H1 (cell line): Measurements from ENCODE around the gene SENP3.
A peak's percentile ranks its signal among the peaks of the same experiment; 100 is the strongest.

Experiments
- CREB1 ChIP-seq: IDR thresholded peaks from 2 replicates; pipeline ENCODE4 v1.6.1; 2012; ENCODE audit warnings: inconsistent platforms
- CTCF ChIP-seq, 3 experiments: IDR thresholded peaks; 1 replicate in 2 of 3; 2 replicates in 1 of 3; pipeline versions ENCODE4 v1.5.1 to v1.6.1; 2011; ENCODE audit warnings: low read length in 3 of 3, mild to moderate bottlenecking in 3 of 3, inconsistent platforms in 2 of 3, low read depth in 1 of 3, moderate library complexity in 1 of 3; ENCODE audit not compliant: insufficient read depth in 1 of 3; ENCODE audit errors: control extremely low read depth in 1 of 3
- POLR2AphosphoS5 ChIP-seq: IDR thresholded peaks from 2 replicates; pipeline ENCODE4 v1.6.1; 2011; ENCODE audit warnings: low read depth, low read length
- POU5F1 ChIP-seq: IDR thresholded peaks from 2 replicates; pipeline ENCODE4 v1.6.1; 2011; ENCODE audit warnings: low read depth, mild to moderate bottlenecking, low read length, moderate library complexity
- TAF1 ChIP-seq: IDR thresholded peaks from 2 replicates; pipeline ENCODE4 v1.6.1; 2011; ENCODE audit warnings: mild to moderate bottlenecking, low read depth, low read length
- ZNF274 ChIP-seq: IDR thresholded peaks from 2 replicates; pipeline ENCODE4 v1.7.0; 2012; ENCODE audit warnings: low read length, borderline replicate concordance; ENCODE audit errors: extremely low read depth

- TF ChIP-seq POLR2AphosphoS5 (peak; percentile 39; the same call in 1 of the 2 replicates), ZNF274 (no peak), CTCF (IDR thresholded peaks at IDR 0.05; ENCODE audit: control extremely low read depth in 1 of 3, insufficient read depth in 1 of 3, low read depth in 1 of 3, low read length in 3 of 3) (peak; percentile 82 to 96 (median 90)), POU5F1 (no peak), TAF1 (peak; percentile 66; the same call in 1 of the 2 replicates), CREB1 (no peak)
Observed at GRCh38 chr17:7560172-7561027, 1.3 kb upstream of the SENP3 start.
